Measurements from ENCODE around the gene DLG5. TPM values are rescaled to one million over a fixed set of nuclear protein-coding genes. Genes with fewer than 3 reads are reported as not detected.

Gene DLG5
- total and polyA plus RNA-seq, 2 donors (not counting 1 experiment from before 2014, with no cell fraction given), result 0.51 to 0.54 TPM

GRCh38 chr10:77909749-77910375, 16.7 kb downstream of the DLG5 start:
- Mint-ChIP-seq H3K9me3 (ENCODE audit: insufficient read depth) (no peaks in the 10 kb centered on the region), H3K4me1 (no peaks in the 10 kb centered on the region), H3K4me3 (no peak overlapping the region), H3K27me3 (peaks cover 19% of the 10 kb centered on the region), H3K27ac (no peak overlapping the region)
- Histone ChIP-seq H3K4me1 (ENCODE audit: control insufficient read depth in 2 of 2, insufficient read depth in 2 of 2, low read length in 2 of 2) (no peaks in the 10 kb centered on the region), H4K20me1 (ENCODE audit: control insufficient read depth, insufficient read depth, low read length, poor library complexity, severe bottlenecking) (no peaks in the 10 kb centered on the region), H3K9ac (ENCODE audit: low read length) (no peak overlapping the region), H3K27me3 (replicated peaks in 1 of 4; ENCODE audit: control extremely low read depth in 1 of 4, control insufficient read depth in 3 of 4, insufficient read depth in 4 of 4, low read length in 3 of 4) (peaks cover 0 to 8% (median 0%) of the 10 kb centered on the region in 4 experiments), H3K9me3 (ENCODE audit: control extremely low read depth in 1 of 3, control insufficient read depth in 2 of 3, insufficient read depth in 1 of 3, low read length in 2 of 3) (no peaks in the 10 kb centered on the region), H3K27ac (ENCODE audit: low read length in 2 of 2) (no peak overlapping the region), H3K36me3 (replicated peaks in 1 of 2; ENCODE audit: control extremely low read depth in 1 of 2, control insufficient read depth in 1 of 2, extremely low read depth in 1 of 2, insufficient read depth in 2 of 2, low read length in 1 of 2) (no peaks in the 10 kb centered on the region), H2AFZ (ENCODE audit: insufficient read depth, low read depth, low read length, poor library complexity, severe bottlenecking) (no peak overlapping the region), H3K4me2 (replicated peaks; ENCODE audit: low read depth, low read length, poor library complexity, severe bottlenecking) (no peak overlapping the region), H3K79me2 (ENCODE audit: control insufficient read depth, insufficient read depth, low read length) (no peaks in the 10 kb centered on the region), H3K4me3 (ENCODE audit: control extremely low read depth in 1 of 5, extremely low read depth in 1 of 5, insufficient read depth in 1 of 5, low read depth in 2 of 5, low read length in 4 of 5) (no peak overlapping the region)
- 62% methylated on average over 9 of the region's 11 CpGs for WGBS (ENCODE audit: insufficient coverage)
- CTCF ChIA-PET, result no interaction called here
- intact Hi-C loops (cut with micrococcal nuclease), result no loop called here
- no peak for ATAC-seq (ENCODE audit: low read depth)
- POLR2A ChIA-PET, result no interaction called here
- TF ChIP-seq, protein P1, sequence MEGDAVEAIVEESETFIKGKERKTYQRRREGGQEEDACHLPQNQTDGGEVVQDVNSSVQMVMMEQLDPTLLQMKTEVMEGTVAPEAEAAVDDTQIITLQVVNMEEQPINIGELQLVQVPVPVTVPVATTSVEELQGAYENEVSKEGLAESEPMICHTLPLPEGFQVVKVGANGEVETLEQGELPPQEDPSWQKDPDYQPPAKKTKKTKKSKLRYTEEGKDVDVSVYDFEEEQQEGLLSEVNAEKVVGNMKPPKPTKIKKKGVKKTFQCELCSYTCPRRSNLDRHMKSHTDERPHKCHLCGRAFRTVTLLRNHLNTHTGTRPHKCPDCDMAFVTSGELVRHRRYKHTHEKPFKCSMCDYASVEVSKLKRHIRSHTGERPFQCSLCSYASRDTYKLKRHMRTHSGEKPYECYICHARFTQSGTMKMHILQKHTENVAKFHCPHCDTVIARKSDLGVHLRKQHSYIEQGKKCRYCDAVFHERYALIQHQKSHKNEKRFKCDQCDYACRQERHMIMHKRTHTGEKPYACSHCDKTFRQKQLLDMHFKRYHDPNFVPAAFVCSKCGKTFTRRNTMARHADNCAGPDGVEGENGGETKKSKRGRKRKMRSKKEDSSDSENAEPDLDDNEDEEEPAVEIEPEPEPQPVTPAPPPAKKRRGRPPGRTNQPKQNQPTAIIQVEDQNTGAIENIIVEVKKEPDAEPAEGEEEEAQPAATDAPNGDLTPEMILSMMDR (IDR thresholded peaks at IDR 0.05), result no peak
- no peak for TF ChIP-seq EZH2 (IDR thresholded peaks at IDR 0.05; ENCODE audit: borderline replicate concordance, insufficient read depth, low read depth, low read length, poor library complexity, severe bottlenecking)
- DNase-seq, result no peak

- Histone ChIP-seq H3K79me2 (ENCODE audit: control insufficient read depth, insufficient read depth, low read length) (no peaks in the 10 kb centered on the region), H3K27me3 (replicated peaks in 1 of 4; ENCODE audit: control extremely low read depth in 1 of 4, control insufficient read depth in 3 of 4, insufficient read depth in 4 of 4, low read length in 3 of 4) (peaks cover 0 to 8% (median 0%) of the 10 kb centered on the region in 4 experiments), H2AFZ (ENCODE audit: insufficient read depth, low read depth, low read length, poor library complexity, severe bottlenecking) (no peak overlapping the region), H3K9ac (ENCODE audit: low read length) (no peak overlapping the region), H3K4me3 (ENCODE audit: control extremely low read depth in 1 of 5, extremely low read depth in 1 of 5, insufficient read depth in 1 of 5, low read depth in 2 of 5, low read length in 4 of 5) (no peak overlapping the region), H3K4me1 (ENCODE audit: control insufficient read depth in 2 of 2, insufficient read depth in 2 of 2, low read length in 2 of 2) (no peaks in the 10 kb centered on the region), H3K36me3 (replicated peaks in 1 of 2; ENCODE audit: control extremely low read depth in 1 of 2, control insufficient read depth in 1 of 2, extremely low read depth in 1 of 2, insufficient read depth in 2 of 2, low read length in 1 of 2) (no peaks in the 10 kb centered on the region), H3K27ac (ENCODE audit: low read length in 2 of 2) (no peak overlapping the region), H4K20me1 (ENCODE audit: control insufficient read depth, insufficient read depth, low read length, poor library complexity, severe bottlenecking) (no peaks in the 10 kb centered on the region), H3K9me3 (ENCODE audit: control extremely low read depth in 1 of 3, control insufficient read depth in 2 of 3, insufficient read depth in 1 of 3, low read length in 2 of 3) (no peaks in the 10 kb centered on the region), H3K4me2 (replicated peaks; ENCODE audit: low read depth, low read length, poor library complexity, severe bottlenecking) (no peak overlapping the region)
- ATAC-seq (ENCODE audit: low read depth) (no peak), DNase-seq (no peak)
- CTCF ChIA-PET, result interaction anchor here (0.5 kb wide), 1 partner anchor 20 kb away, joined by 5 read pairs; no protein-coding TSS in a partner anchor
- no peak for TF ChIP-seq EZH2 (IDR thresholded peaks at IDR 0.05; ENCODE audit: borderline replicate concordance, insufficient read depth, low read depth, low read length, poor library complexity, severe bottlenecking)
- TF ChIP-seq, protein P1 (IDR thresholded peaks at IDR 0.05), result no peak
- WGBS (ENCODE audit: insufficient coverage), result 87% methylated on average over 3 of the region's 9 CpGs
- Mint-ChIP-seq H3K4me1 (no peaks in the 10 kb centered on the region), H3K27ac (no peak overlapping the region), H3K4me3 (no peak overlapping the region), H3K9me3 (ENCODE audit: insufficient read depth) (no peaks in the 10 kb centered on the region), H3K27me3 (peaks cover 19% of the 10 kb centered on the region)
- intact Hi-C loops (cut with micrococcal nuclease), result no loop called here
- POLR2A ChIA-PET, result no interaction called here
Observed at GRCh38 chr10:77909021-77909748, 17.4 kb downstream of the DLG5 start.
